Activated B cell treated with CpG ODN at 0.5 μM for 24 hours (primary cell): ENCODE results near the gene MYO18A. TPM values are rescaled to one million over a fixed set of nuclear protein-coding genes. Genes with fewer than 3 reads are reported as not detected.

Experiments
- ATAC-seq: fragments of 200-7000 bp; cut with Tn5 transposase; one replicate; pipeline ENCODE4 v1.10.0; 2021; ENCODE audit warnings: low read depth, mild to moderate bottlenecking, moderate library complexity
- CTCF ChIA-PET: fragments of 350-600 bp; sonication (Branson Sonifier 250); formaldehyde crosslinking; loops from one replicate; lab custom pipeline; 2021; ENCODE audit warnings: antibody characterized with exemption; lab: Charles Lee
- POLR2A ChIA-PET: fragments of 350-600 bp; sonication (Branson Sonifier 250); formaldehyde crosslinking; loops from one replicate; lab custom pipeline; 2021; ENCODE audit warnings: antibody characterized with exemption; lab: Charles Lee
- DNase-seq: peaks from one replicate; pipeline ENCODE4 v3.0.0; 2022
- H3K27ac Mint-ChIP-seq: one replicate; pipeline ENCODE4 v1.8.0; 2020; ENCODE audit warnings: mixed read lengths
- H3K27me3 Mint-ChIP-seq: one replicate; pipeline ENCODE4 v1.8.0; 2021; ENCODE audit warnings: mixed read lengths
- H3K36me3 Mint-ChIP-seq: one replicate; pipeline ENCODE4 v1.8.0; 2021; ENCODE audit warnings: low read depth, mixed read lengths
- H3K4me1 Mint-ChIP-seq: one replicate; pipeline ENCODE4 v1.8.0; 2021; ENCODE audit warnings: mixed read lengths
- H3K4me3 Mint-ChIP-seq: one replicate; pipeline ENCODE4 v1.8.0; 2020; ENCODE audit warnings: mild to moderate bottlenecking, mixed read lengths
- H3K9me3 Mint-ChIP-seq: one replicate; pipeline ENCODE4 v1.8.0; 2020; ENCODE audit warnings: mixed read lengths
- CTCF ChIP-seq: fragments of 200-600 bp; IDR thresholded peaks from one replicate; pipeline ENCODE4 v1.8.0; 2022; ENCODE audit warnings: antibody characterized with exemption, mild to moderate bottlenecking
- intact Hi-C: fragments of 100-400 bp; cut with micrococcal nuclease; formaldehyde crosslinking; loops from one replicate; pipeline ENCODE4 v1.15.1; 2024
- total RNA-seq: library from RNA; stranded (reverse); gene quantifications from 2 replicates; pipeline ENCODE4 v1.2.3, GENCODE V29; 2022

MYO18A gene
- total RNA-seq, 1 donor from 2014 or later: 79.8 TPM

GRCh38 chr17:29041091-29041490 is 139.1 kb downstream of the MYO18A start:
- Mint-ChIP-seq H3K27ac (no peak overlapping the region), H3K27me3 (peaks cover 4% of the 10 kb centered on the region), H3K9me3 (no peaks in the 10 kb centered on the region), H3K4me1 (peaks cover 25% of the 10 kb centered on the region), H3K4me3 (no peak overlapping the region), H3K36me3 (no peaks in the 10 kb centered on the region)
- intact Hi-C loops: no loop called here
- TF ChIP-seq CTCF: no peak
- ATAC-seq (no peak), DNase-seq (no peak)
- ChIA-PET CTCF (no interaction called here), POLR2A (no interaction called here)

GRCh38 chr17:29039764-29040598 is 140.2 kb downstream of the MYO18A start:
- POLR2A ChIA-PET: no interaction called here
- intact Hi-C loops: no loop called here
- Mint-ChIP-seq H3K27ac (no peak overlapping the region), H3K4me1 (peaks cover 25% of the 10 kb centered on the region), H3K27me3 (peaks cover 10% of the 10 kb centered on the region), H3K9me3 (peaks cover 4% of the 10 kb centered on the region), H3K4me3 (no peak overlapping the region), H3K36me3 (no peaks in the 10 kb centered on the region)
- DNase-seq (no peak), ATAC-seq (no peak)
- TF ChIP-seq CTCF: no peak
- CTCF ChIA-PET: no interaction called here

- Mint-ChIP-seq H3K4me1 (peaks cover 18% of the 10 kb centered on the region), H3K9me3 (peaks cover 12% of the 10 kb centered on the region), H3K4me3 (no peak overlapping the region), H3K27ac (no peak overlapping the region), H3K36me3 (no peaks in the 10 kb centered on the region), H3K27me3 (peaks cover 25% of the 10 kb centered on the region)
- ChIA-PET CTCF (no interaction called here), POLR2A (no interaction called here)
- intact Hi-C loops: no loop called here
- no peak for ATAC-seq
- DNase-seq: no peak
- no peak for TF ChIP-seq CTCF
These were observed 142.0 kb downstream of the MYO18A start for GRCh38 chr17:29038085-29038795.

GRCh38 chr17:29037739-29038084 is 142.5 kb downstream of the MYO18A start:
- ChIA-PET POLR2A (no interaction called here), CTCF (no interaction called here)
- ATAC-seq: no peak
- Mint-ChIP-seq H3K27ac (no peak overlapping the region), H3K36me3 (no peaks in the 10 kb centered on the region), H3K4me1 (peaks cover 13% of the 10 kb centered on the region), H3K27me3 (peaks cover 29% of the 10 kb centered on the region), H3K9me3 (peaks cover 12% of the 10 kb centered on the region), H3K4me3 (no peak overlapping the region)
- intact Hi-C loops: no loop called here
- no peak for TF ChIP-seq CTCF
- DNase-seq: no peak

GRCh38 chr17:29036584-29036983 is 143.6 kb downstream of the MYO18A start:
- CTCF ChIA-PET: no interaction called here
- no peak for DNase-seq
- Mint-ChIP-seq H3K4me3 (no peak overlapping the region), H3K4me1 (peaks cover 1% of the 10 kb centered on the region), H3K27ac (no peak overlapping the region), H3K27me3 (peaks cover 39% of the 10 kb centered on the region), H3K36me3 (no peaks in the 10 kb centered on the region), H3K9me3 (peaks cover 12% of the 10 kb centered on the region)
- no peak for TF ChIP-seq CTCF
- intact Hi-C loops: no loop called here
- POLR2A ChIA-PET: no interaction called here
- ATAC-seq: no peak
